HepG2 (cell line): ENCODE results near the gene AGRN. TPM values are rescaled to one million over a fixed set of nuclear protein-coding genes. Genes with fewer than 3 reads are reported as not detected.

ENCODE experiments used
- ARNT2 ChIP-seq: sonication (generic); formaldehyde crosslinking; IDR thresholded peaks from 2 replicates; pipeline ENCODE4 v1.8.0; 2022; ENCODE audit warnings: mild to moderate bottlenecking, low read depth, missing genetic modification reagents, moderate library complexity
- ATF7-NPFF ChIP-seq: sonication (generic); formaldehyde crosslinking; IDR thresholded peaks from 2 replicates; pipeline ENCODE4 v1.8.1; 2023; ENCODE audit warnings: mild to moderate bottlenecking, low read depth, missing genetic modification reagents, moderate library complexity
- BORCS8-MEF2B ChIP-seq: sonication (generic); formaldehyde crosslinking; IDR thresholded peaks from 2 replicates; pipeline ENCODE4 v1.8.0; 2022; ENCODE audit warnings: mild to moderate bottlenecking, missing genetic modification reagents
- DDIT3 ChIP-seq: sonication (generic); formaldehyde crosslinking; IDR thresholded peaks from 2 replicates; pipeline ENCODE4 v1.4.0; 2020; ENCODE audit warnings: mild to moderate bottlenecking, missing genetic modification reagents
- EEA1 ChIP-seq: sonication (generic); formaldehyde crosslinking; IDR thresholded peaks from 2 replicates; pipeline ENCODE4 v1.5.1; 2020; ENCODE audit warnings: mild to moderate bottlenecking, missing genetic modification reagents, borderline replicate concordance
- ERF ChIP-seq: IDR thresholded peaks from 2 replicates; pipeline ENCODE4 v1.6.1; 2018; ENCODE audit warnings: missing biosample characterization, missing genetic modification reagents
- HMG20A ChIP-seq: IDR thresholded peaks from 2 replicates; pipeline ENCODE4 v1.6.1; 2016; ENCODE audit warnings: borderline replicate concordance
- HNF4G ChIP-seq, 2 experiments: sonication (generic) in 1 of 2; formaldehyde crosslinking in 1 of 2; IDR thresholded peaks; 2 replicates each; pipeline versions ENCODE4 v1.4.0 to v1.6.1; 2011 to 2020; ENCODE audit warnings: borderline replicate concordance in 2 of 2, low read depth in 2 of 2, mild to moderate bottlenecking in 2 of 2, low read length in 1 of 2, missing genetic modification reagents in 1 of 2, moderate library complexity in 1 of 2
- HNRNPK ChIP-seq: fragments of 200-400 bp; formaldehyde crosslinking; IDR thresholded peaks from 2 replicates; pipeline ENCODE4 v1.6.1; 2018; ENCODE audit warnings: low read length, low read depth, moderate library complexity, mild to moderate bottlenecking; ENCODE audit not compliant: poor library complexity, severe bottlenecking
- IRF2 ChIP-seq: IDR thresholded peaks from 2 replicates; pipeline ENCODE4 v1.6.1; 2018; ENCODE audit warnings: missing genetic modification reagents, missing compliant biosample characterization
- JDP2 ChIP-seq: sonication (generic); formaldehyde crosslinking; IDR thresholded peaks from 2 replicates; pipeline ENCODE4 v1.8.1; 2022; ENCODE audit warnings: missing genetic modification reagents, borderline replicate concordance
- KMT2B ChIP-seq: IDR thresholded peaks from 2 replicates; pipeline ENCODE4 v1.6.1; 2016; ENCODE audit warnings: missing genetic modification reagents, missing compliant biosample characterization
- NR2F6 ChIP-seq, 2 experiments: IDR thresholded peaks; 2 replicates each; pipeline ENCODE4 v1.6.1; 2016; ENCODE audit warnings: antibody characterized with exemption in 1 of 2, mild to moderate bottlenecking in 1 of 2
- PHF20 ChIP-seq: sonication (generic); formaldehyde crosslinking; IDR thresholded peaks from 2 replicates; pipeline ENCODE4 v1.5.0; 2020; ENCODE audit warnings: mild to moderate bottlenecking, missing genetic modification reagents
- RCOR2 ChIP-seq: IDR thresholded peaks from 2 replicates; pipeline ENCODE4 v1.6.1; 2016; ENCODE audit warnings: missing biosample characterization, missing genetic modification reagents
- SUZ12 ChIP-seq: fragments of 150-350 bp; IDR thresholded peaks from 2 replicates; pipeline ENCODE4 v1.6.1; 2014; ENCODE audit warnings: low read depth, low read length
- TEAD3 ChIP-seq: optimal IDR thresholded peaks from 2 replicates; pipeline ENCODE3; 2016; ENCODE audit warnings: borderline replicate concordance
- THAP11 ChIP-seq: IDR thresholded peaks from 2 replicates; pipeline ENCODE4 v1.6.1; 2016; ENCODE audit warnings: missing biosample characterization, missing genetic modification reagents
- THAP7 ChIP-seq: sonication (generic); formaldehyde crosslinking; IDR thresholded peaks from 2 replicates; pipeline ENCODE4 v1.8.1; 2023; ENCODE audit warnings: mild to moderate bottlenecking, missing genetic modification reagents
- ZBTB1 ChIP-seq: sonication (generic); formaldehyde crosslinking; IDR thresholded peaks from 2 replicates; pipeline ENCODE4 v1.4.0; 2020; ENCODE audit warnings: missing genetic modification reagents, borderline replicate concordance
- ZFX ChIP-seq: sonication (generic); formaldehyde crosslinking; IDR thresholded peaks from 2 replicates; pipeline ENCODE4 v1.4.0; 2020; ENCODE audit warnings: mild to moderate bottlenecking, low read depth, missing genetic modification reagents, moderate library complexity
- ZMAT3 ChIP-seq: sonication (generic); formaldehyde crosslinking; conservative IDR thresholded peaks from 2 replicates; pipeline ENCODE4 v1.7.0; 2021; ENCODE audit warnings: missing genetic modification reagents
- ZNF275 ChIP-seq: sonication (generic); formaldehyde crosslinking; IDR thresholded peaks from 2 replicates; pipeline ENCODE4 v1.8.0; 2022; ENCODE audit warnings: missing genetic modification reagents, mild to moderate bottlenecking, inconsistent platforms, borderline replicate concordance
- ZNF34 ChIP-seq: sonication (generic); formaldehyde crosslinking; IDR thresholded peaks from 2 replicates; pipeline ENCODE4 v1.4.0; 2020; ENCODE audit warnings: mild to moderate bottlenecking, missing genetic modification reagents, borderline replicate concordance
- ZNF558 ChIP-seq: sonication (generic); formaldehyde crosslinking; IDR thresholded peaks from 2 replicates; pipeline ENCODE4 v1.9.0; 2022; ENCODE audit warnings: mild to moderate bottlenecking, missing genetic modification reagents, borderline replicate concordance
- ZNF639 ChIP-seq: conservative IDR thresholded peaks from 2 replicates; pipeline ENCODE4 v1.6.1; 2018; ENCODE audit warnings: missing genetic modification reagents
- ZNF776 ChIP-seq: sonication (generic); formaldehyde crosslinking; IDR thresholded peaks from 2 replicates; pipeline ENCODE4 v1.4.0; 2020; ENCODE audit warnings: mild to moderate bottlenecking, missing genetic modification reagents
- ZSCAN22 ChIP-seq: sonication (generic); formaldehyde crosslinking; IDR thresholded peaks from 2 replicates; pipeline ENCODE4 v1.4.0; 2020; ENCODE audit warnings: mild to moderate bottlenecking, missing genetic modification reagents
- polyA plus RNA-seq, 8 experiments: library from polyadenylated mRNA; depleted of rRNA in 3 of 8; stranded (reverse) in 7 of 8; unstranded in 1 of 8; fragments of >200 nt; fragmentation: Illumina TruSeq in 4 of 8; extraction: Trizol in 4 of 8; gene quantifications; 2 replicates each; pipeline versions ENCODE4 v1.2.1 to v1.2.3, GENCODE V29; 2011 to 2016; ENCODE audit warnings: low read depth in 4 of 8, missing spikeins in 1 of 8, mixed read lengths in 1 of 8; ENCODE audit not compliant: insufficient read depth in 1 of 8
- total RNA-seq, 5 experiments: library from RNA; depleted of rRNA; stranded (reverse); fragments of >200 nt; fragmentation: Illumina TruSeq; extraction: Trizol; gene quantifications; 2 replicates each; pipeline ENCODE4 v1.2.3, GENCODE V29; 2016; ENCODE audit warnings: low read depth in 1 of 5

Gene AGRN
- total and polyA plus RNA-seq, 2 of the 13 experiments (the other 11 are each of a cell fraction or from before 2014, with no cell fraction given): 29.8 to 65.2 TPM

- TF ChIP-seq TEAD3 (CRISPR knock-in tag) (peak; percentile 37), EEA1 (no peak), RCOR2 (CRISPR knock-in tag) (no peak; the same call in 1 of the 2 replicates), ZNF275 (no peak), THAP7 (no peak), ZFX (CRISPR knock-in tag) (peak; percentile 58), SUZ12 (no peak), HNRNPK (no peak), ZNF776 (no peak), JDP2 (CRISPR knock-in tag) (no peak), HNF4G (IDR thresholded peaks at IDR 0.05; ENCODE audit: borderline replicate concordance, low read depth, low read length) (peak; percentile 94), HNF4G (CRISPR knock-in tag; IDR thresholded peaks at IDR 0.05; ENCODE audit: borderline replicate concordance, low read depth) (peak; percentile 67; the same call in 1 of the 2 replicates), ARNT2 (no peak), IRF2 (no peak), ZMAT3 (CRISPR knock-in tag) (no peak), NR2F6 (IDR thresholded peaks at IDR 0.05) (0 out of 2 replicates have a peak, but pooled peaks have one; percentile 17), NR2F6 (CRISPR knock-in tag; IDR thresholded peaks at IDR 0.05) (peak; percentile 68), ZBTB1 (CRISPR knock-in tag) (no peak), BORCS8-MEF2B (CRISPR knock-in tag) (no peak), ATF7-NPFF (CRISPR knock-in tag) (no peak), PHF20 (CRISPR knock-in tag) (no peak), HMG20A (CRISPR knock-in tag) (no peak), DDIT3 (CRISPR knock-in tag) (no peak), KMT2B (CRISPR knock-in tag) (no peak), ZSCAN22 (CRISPR knock-in tag) (no peak), THAP11 (CRISPR knock-in tag) (peak; percentile 26; the same call in 1 of the 2 replicates), ZNF558 (CRISPR knock-in tag) (no peak), ZNF34 (CRISPR knock-in tag) (no peak), ERF (CRISPR knock-in tag) (peak; percentile 17; the same call in 1 of the 2 replicates), ZNF639 (CRISPR knock-in tag) (no peak)
These were observed 45.5 kb downstream of the AGRN start (continued) for GRCh38 chr1:1065265-1065939.
